HG02840 (cell line): ENCODE data around the gene IMPG1.

Source experiments
- ATAC-seq: cut with Tn5 transposase; IDR thresholded peaks from one replicate; pipeline ENCODE4 v1.9.1; 2021; ENCODE audit warnings: mild to moderate bottlenecking, moderate library complexity, moderate number of reproducible peaks; ENCODE audit not compliant: unreplicated experiment, low FRiP score

The IMPG1 gene

GRCh38 chr6:76072562-76072961 lies at the start of gene IMPG1:
TSS of gene IMPG1 (minus strand) at chr6:76072662. CDS start at chr6:76072488, 174 bp downstream.
- no peak for ATAC-seq

- no peak for ATAC-seq
These were observed 47.8 kb upstream of the IMPG1 start for GRCh38 chr6:76120302-76120701.

- ATAC-seq, result no peak
These were observed 819 bp upstream of the IMPG1 start for GRCh38 chr6:76073281-76073680.

GRCh38 chr6:76057469-76057868 lies 15.0 kb downstream of the IMPG1 start:
- no peak for ATAC-seq

GRCh38 chr6:76052314-76052713 lies 20.1 kb downstream of the IMPG1 start:
- no peak for ATAC-seq

- no peak for ATAC-seq
These were observed 28.8 kb downstream of the IMPG1 start for GRCh38 chr6:76043690-76044089.

- no peak for ATAC-seq
These were observed 36.7 kb downstream of the IMPG1 start for GRCh38 chr6:76035713-76036112.

- no peak for ATAC-seq
These were observed 46.4 kb downstream of the IMPG1 start for GRCh38 chr6:76026101-76026500.

GRCh38 chr6:76014626-76015530 lies 57.6 kb downstream of the IMPG1 start:
- no peak for ATAC-seq

GRCh38 chr6:76004202-76004601 lies 68.3 kb downstream of the IMPG1 start:
- ATAC-seq, result peak; percentile 62

- ATAC-seq, result no peak
These were observed 68.8 kb downstream of the IMPG1 start for GRCh38 chr6:76003686-76004085.

GRCh38 chr6:76003113-76003512 lies 69.3 kb downstream of the IMPG1 start:
- no peak for ATAC-seq

- no peak for ATAC-seq
These were observed 71.8 kb downstream of the IMPG1 start for GRCh38 chr6:76000629-76001028.

GRCh38 chr6:75997696-75998095 lies 74.8 kb downstream of the IMPG1 start:
- ATAC-seq, result no peak

- no peak for ATAC-seq
These were observed 79.0 kb downstream of the IMPG1 start for GRCh38 chr6:75993236-75994162.

- ATAC-seq, result no peak
These were observed 80.5 kb downstream of the IMPG1 start for GRCh38 chr6:75991941-75992340.

GRCh38 chr6:75986935-75987334 lies 85.5 kb downstream of the IMPG1 start:
- no peak for ATAC-seq

- ATAC-seq, result no peak
These were observed 96.6 kb downstream of the IMPG1 start for GRCh38 chr6:75975904-75976303.

GRCh38 chr6:75970093-75970492 lies 102.4 kb downstream of the IMPG1 start:
- no peak for ATAC-seq

GRCh38 chr6:75968143-75968542 lies 104.3 kb downstream of the IMPG1 start:
- no peak for ATAC-seq

- no peak for ATAC-seq
These were observed 108.9 kb downstream of the IMPG1 start for GRCh38 chr6:75963569-75963968.
